ENCODE data around the gene PRKD3.

Gene PRKD3

DNA sequence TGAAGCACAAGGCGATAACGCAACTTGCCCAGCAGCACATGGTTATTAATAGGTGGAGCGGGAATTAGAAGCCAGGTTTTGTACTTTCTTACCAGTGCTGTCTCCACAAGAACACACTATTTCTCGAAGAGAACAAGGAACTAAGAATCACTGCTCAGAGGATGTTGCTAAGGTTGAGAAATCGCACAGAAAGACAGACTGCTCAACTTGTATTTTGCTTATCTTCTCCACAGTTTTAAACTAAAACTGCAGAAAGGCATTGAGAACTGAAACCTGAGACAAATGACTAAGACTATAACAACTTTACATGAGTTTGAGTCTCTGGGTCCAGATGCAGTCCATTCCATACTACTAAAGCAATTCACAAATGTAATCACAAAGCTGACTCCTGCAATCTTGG is 6.2 kb downstream of the PRKD3 start:
- H3K4me3 ChIP-seq (ENCODE audit: low read depth, low read length): no peak overlapping the region
- TF ChIP-seq, protein P1, sequence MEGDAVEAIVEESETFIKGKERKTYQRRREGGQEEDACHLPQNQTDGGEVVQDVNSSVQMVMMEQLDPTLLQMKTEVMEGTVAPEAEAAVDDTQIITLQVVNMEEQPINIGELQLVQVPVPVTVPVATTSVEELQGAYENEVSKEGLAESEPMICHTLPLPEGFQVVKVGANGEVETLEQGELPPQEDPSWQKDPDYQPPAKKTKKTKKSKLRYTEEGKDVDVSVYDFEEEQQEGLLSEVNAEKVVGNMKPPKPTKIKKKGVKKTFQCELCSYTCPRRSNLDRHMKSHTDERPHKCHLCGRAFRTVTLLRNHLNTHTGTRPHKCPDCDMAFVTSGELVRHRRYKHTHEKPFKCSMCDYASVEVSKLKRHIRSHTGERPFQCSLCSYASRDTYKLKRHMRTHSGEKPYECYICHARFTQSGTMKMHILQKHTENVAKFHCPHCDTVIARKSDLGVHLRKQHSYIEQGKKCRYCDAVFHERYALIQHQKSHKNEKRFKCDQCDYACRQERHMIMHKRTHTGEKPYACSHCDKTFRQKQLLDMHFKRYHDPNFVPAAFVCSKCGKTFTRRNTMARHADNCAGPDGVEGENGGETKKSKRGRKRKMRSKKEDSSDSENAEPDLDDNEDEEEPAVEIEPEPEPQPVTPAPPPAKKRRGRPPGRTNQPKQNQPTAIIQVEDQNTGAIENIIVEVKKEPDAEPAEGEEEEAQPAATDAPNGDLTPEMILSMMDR (IDR thresholded peaks at IDR 0.05; ENCODE audit: insufficient read depth, low read depth, low read length, missing control alignments): no peak
- DNase-seq (ENCODE audit: low read depth): peak; percentile 70

DNA sequence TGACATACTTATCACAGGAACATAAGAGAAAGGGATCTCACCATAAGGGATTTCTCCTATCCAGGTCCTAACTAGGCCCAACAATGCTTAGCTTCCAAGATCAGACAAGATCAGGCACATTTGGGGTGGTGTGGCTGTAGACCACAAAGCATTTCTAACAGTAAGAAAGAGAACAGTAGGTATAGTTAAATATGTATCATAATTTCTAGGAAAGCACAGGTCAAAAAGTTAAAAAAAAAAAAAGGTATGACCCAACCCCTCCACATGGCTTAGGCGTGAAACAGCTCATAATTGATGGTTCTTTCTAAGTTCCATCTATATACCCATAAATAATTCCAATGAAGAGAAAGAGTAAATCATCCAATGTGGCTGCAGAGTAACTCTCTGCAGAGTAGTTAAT is 6.9 kb downstream of the PRKD3 start:
- DNase-seq (ENCODE audit: low read depth): no peak
- no peak overlapping the region for H3K4me3 ChIP-seq (ENCODE audit: low read depth, low read length)
- TF ChIP-seq, protein P1 (IDR thresholded peaks at IDR 0.05; ENCODE audit: insufficient read depth, low read depth, low read length, missing control alignments): no peak

DNA sequence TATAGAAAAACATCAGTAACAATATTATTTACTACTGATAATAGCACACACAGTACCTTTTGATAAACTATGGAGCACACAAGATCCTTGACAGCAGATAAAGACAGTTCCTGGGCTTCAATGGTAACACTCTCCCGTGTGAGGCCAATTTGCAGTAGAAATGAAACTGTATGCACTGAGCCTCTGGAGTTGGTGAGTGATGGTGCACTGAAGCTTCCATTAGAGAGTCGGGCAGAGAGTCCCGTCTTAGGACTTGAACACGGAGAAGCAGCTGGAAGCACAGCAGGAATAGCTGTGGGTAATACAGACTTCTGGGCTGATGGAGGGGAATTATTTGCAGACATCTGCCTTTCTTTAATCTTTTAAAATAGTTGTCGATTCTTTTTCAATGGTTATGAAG is 8.5 kb downstream of the PRKD3 start:
- TF ChIP-seq, protein P1 (IDR thresholded peaks at IDR 0.05; ENCODE audit: insufficient read depth, low read depth, low read length, missing control alignments): no peak
- no peak for DNase-seq (ENCODE audit: low read depth)
- H3K4me3 ChIP-seq (ENCODE audit: low read depth, low read length): no peak overlapping the region

DNA sequence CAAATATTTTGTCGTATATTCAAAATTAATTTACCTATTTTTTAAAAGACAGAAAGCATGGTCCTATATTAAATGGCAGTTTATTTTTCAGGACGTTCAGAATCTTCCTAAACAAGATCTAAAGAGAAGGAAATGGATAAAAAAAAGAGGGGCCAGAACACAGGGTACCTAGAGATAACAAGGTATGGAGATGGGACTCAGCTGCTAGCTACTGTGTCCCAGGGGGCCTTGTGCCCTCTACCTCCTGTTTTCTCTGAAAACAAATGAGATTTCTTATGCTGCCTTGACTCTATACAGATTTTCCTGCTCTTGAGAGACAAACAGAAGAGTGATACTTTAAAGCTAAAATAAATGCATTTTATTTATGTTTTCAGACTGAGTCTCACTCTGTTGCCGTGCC is 9.3 kb downstream of the PRKD3 start:
- DNase-seq (ENCODE audit: low read depth): no peak
- no peak overlapping the region for H3K4me3 ChIP-seq (ENCODE audit: low read depth, low read length)

DNA sequence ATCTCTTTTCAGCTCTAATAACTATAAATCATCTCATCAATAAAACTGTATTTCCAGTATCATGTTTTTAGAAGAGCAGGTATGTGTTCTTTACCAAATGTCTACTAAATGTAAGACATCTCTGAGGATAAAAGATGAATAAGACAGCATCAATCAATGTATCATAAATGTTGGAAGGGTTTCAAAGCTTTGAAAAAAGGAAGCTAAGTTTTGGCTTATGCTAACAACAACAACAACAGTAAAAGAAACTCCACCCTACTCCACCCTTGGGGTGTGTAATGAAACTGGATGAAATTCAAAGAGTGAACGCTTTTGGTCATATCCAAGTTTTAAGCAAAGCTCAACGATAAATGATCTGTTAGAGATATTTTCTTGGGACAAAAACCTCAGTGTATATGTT is 17.1 kb downstream of the PRKD3 start:
- TF ChIP-seq, protein P1 (IDR thresholded peaks at IDR 0.05; ENCODE audit: insufficient read depth, low read depth, low read length, missing control alignments): no peak
- H3K4me3 ChIP-seq (ENCODE audit: low read depth, low read length): no peak overlapping the region
- DNase-seq (ENCODE audit: low read depth): no peak

More for the DNA sequence above, 9.3 kb downstream of the PRKD3 start:
- TF ChIP-seq, protein P1 (IDR thresholded peaks at IDR 0.05; ENCODE audit: insufficient read depth, low read depth, low read length, missing control alignments): no peak

DNA sequence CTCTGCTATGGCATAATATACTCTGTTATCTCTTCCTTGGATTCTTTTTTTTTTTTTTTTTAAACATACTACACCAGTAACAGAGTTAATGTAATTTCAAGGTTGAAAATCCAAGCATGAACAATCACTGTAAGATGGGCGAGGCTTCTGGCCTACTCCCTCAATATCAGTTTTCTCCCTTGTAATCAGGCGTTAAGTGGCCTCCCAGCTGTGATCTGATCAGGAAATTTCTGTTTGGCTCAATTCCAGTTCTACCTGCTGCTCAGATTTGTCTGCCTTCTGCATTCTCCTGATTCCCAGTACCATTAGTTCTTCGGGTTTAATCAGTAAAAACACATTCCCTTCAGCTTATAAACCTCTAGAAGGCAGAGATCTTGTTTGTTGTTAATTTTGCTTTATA is 18.6 kb downstream of the PRKD3 start:
- no peak overlapping the region for H3K4me3 ChIP-seq (ENCODE audit: low read depth, low read length)
- no peak for DNase-seq (ENCODE audit: low read depth)
- TF ChIP-seq, protein P1 (IDR thresholded peaks at IDR 0.05; ENCODE audit: insufficient read depth, low read depth, low read length, missing control alignments): no peak

DNA sequence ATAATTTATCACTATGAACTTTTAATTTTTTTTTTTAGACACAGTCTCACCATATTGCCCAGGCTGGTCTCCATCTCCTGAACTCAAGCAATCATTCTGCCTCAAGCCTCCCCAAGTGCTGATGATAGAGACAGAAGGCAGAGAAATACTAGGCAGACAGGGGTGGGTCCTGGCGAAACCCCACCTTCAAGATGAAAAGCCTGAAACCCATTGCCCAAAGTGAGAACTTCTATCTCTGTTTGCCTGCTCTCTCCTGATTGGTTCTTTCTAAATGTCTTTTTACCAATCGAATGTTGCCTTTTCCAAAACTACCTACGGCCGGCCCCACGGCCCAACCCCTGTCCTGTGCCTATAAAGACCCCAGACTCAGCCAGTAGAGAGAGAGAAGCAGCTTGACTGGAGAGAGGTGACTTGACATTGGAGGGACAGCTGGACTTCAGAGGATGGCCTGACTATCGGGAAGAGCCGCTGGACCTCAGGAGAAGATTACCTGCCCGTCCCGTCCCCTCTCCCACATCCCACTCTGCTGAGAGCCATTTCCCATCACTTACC is 21.9 kb downstream of the PRKD3 start:
- no peak overlapping the region for H3K4me3 ChIP-seq (ENCODE audit: low read depth, low read length)
- TF ChIP-seq, protein P1 (IDR thresholded peaks at IDR 0.05; ENCODE audit: insufficient read depth, low read depth, low read length, missing control alignments): no peak
- no peak for DNase-seq (ENCODE audit: low read depth)

All from GM12865 (cell line).